ENCODE results near the gene KRTAP10-10. TPM values are rescaled to one million over a fixed set of nuclear protein-coding genes. Genes with fewer than 3 reads are reported as not detected.
"Not testable (repeated sequence)": the region's sequence is repeated elsewhere in the genome, so short reads cannot be mapped to it uniquely, and the experiment has no call there.

Gene KRTAP10-10
- total and polyA plus RNA-seq, 7 donors = not detected

DNA sequence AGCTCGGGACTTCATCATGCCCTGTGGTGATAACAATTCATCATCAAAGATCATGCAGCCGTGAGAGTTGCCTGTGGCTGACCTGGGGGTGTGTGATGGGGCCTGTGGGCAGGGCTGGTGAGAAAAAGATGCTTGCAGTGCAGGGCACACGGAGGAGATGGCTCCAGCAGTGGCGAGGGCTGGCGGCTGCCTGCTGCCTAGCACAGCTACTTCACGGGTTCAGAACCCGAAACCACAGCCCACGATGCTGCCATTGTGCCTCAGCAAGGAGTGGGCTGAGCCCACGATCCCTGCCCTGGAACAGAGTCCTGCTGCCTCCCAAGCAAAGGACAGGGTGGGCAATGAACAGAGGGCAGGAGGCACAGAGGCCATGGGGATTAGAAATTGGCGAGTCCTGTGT, 10.9 kb upstream of the KRTAP10-10 start:
- WGBS, 2 donors = 73% methylated on average over 10 of the region's 10 CpGs
- Histone ChIP-seq H3K27me3 (peaks cover 0 to 26% (median 13%) of the 10 kb centered on the region in 3 donors), H3K36me3 (no peaks in the 10 kb centered on the region), H3K9me3 (peaks cover 0 to 11% (median 5%) of the 10 kb centered on the region in 4 donors), H3K4me3 (no peak overlapping the region), H3K4me1 (no peaks in the 10 kb centered on the region), H3K27ac (no peak overlapping the region)
- intact Hi-C loops (cut with DNase I) = no loop called here
- TF ChIP-seq, protein P1, sequence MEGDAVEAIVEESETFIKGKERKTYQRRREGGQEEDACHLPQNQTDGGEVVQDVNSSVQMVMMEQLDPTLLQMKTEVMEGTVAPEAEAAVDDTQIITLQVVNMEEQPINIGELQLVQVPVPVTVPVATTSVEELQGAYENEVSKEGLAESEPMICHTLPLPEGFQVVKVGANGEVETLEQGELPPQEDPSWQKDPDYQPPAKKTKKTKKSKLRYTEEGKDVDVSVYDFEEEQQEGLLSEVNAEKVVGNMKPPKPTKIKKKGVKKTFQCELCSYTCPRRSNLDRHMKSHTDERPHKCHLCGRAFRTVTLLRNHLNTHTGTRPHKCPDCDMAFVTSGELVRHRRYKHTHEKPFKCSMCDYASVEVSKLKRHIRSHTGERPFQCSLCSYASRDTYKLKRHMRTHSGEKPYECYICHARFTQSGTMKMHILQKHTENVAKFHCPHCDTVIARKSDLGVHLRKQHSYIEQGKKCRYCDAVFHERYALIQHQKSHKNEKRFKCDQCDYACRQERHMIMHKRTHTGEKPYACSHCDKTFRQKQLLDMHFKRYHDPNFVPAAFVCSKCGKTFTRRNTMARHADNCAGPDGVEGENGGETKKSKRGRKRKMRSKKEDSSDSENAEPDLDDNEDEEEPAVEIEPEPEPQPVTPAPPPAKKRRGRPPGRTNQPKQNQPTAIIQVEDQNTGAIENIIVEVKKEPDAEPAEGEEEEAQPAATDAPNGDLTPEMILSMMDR (IDR thresholded peaks at IDR 0.05) = no peak
- no peak for TF ChIP-seq EP300 (IDR thresholded peaks at IDR 0.05)
- no peak for TF ChIP-seq POLR2A (IDR thresholded peaks at IDR 0.05)
- TF ChIP-seq POLR2AphosphoS5 (IDR thresholded peaks at IDR 0.05) = no peak
- no peak for DNase-seq

DNA sequence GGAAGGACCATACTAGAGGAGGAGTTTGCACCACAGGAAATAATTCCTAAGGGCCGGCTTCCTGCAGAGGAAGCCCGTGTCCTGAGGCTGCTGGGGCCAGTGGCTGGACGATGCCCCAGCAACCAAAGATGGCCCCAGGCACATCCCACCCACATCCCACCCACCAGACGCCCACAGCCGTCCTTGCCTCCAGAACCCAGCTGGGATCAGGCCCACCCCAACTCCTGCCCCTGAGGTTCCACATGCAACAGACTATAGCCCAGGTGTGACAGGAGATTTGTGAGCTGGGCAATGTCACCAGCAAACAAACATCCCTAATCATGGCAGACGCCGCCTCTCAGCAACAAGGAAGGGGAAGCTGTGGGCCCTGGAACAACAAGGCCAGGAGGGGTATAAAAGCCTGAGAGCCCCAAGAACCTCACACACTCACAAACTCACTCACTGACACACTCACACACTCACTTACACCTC, 10.4 kb upstream of the KRTAP10-10 start, which contains the start of gene KRTAP10-9:
Gene KRTAP10-9, plus strand, starts transcription at position 421 of the 471 bp plus-strand sequence. CDS start 79 bp downstream, outside the sequence.
- Histone ChIP-seq H3K4me3 (no peak within 1 kb of the TSS), H3K9me3 (peaks cover 0 to 11% (median 5%) of the 10 kb centered on the region in 4 donors), H3K4me1 (no peaks in the 10 kb centered on the region), H3K36me3 (no peaks in the 10 kb centered on the region), H3K27ac (no peak within 1 kb of the TSS), H3K27me3 (peaks cover 0 to 26% (median 13%) of the 10 kb centered on the region in 3 donors)
- WGBS, 2 donors = 51 to 54% methylated on average over 7 of the region's 7 CpGs
- DNase-seq = no peak
- intact Hi-C loops (cut with DNase I) = no loop called here
- TF ChIP-seq POLR2A (IDR thresholded peaks at IDR 0.05) (no peak), POLR2AphosphoS5 (IDR thresholded peaks at IDR 0.05) (no peak)

DNA sequence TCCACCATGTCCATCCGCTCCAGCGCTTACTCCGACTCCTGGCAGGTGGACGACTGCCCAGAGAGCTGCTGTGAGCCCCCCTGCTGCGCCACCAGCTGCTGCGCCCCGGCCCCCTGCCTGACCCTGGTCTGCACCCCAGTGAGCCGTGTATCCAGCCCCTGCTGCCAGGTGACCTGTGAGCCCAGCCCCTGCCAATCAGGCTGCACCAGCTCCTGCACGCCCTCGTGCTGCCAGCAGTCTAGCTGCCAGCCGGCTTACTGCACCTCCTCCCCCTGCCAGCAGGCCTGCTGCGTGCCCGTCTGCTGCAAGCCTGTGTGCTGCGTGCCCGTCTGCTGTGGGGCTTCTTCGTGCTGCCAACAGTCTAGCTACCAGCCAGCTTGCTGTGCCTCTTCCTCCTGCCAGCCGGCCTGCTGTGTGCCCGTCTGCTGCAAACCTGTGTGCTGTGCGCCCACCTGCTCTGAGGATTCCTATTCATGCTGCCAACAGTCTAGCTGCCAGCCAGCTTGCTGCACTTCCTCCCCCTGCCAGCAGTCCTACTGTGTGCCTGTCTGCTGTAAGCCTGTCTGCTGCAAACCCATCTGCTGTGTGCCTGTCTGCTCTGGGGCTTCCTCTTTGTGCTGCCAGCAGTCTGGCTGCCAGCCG, 9.9 kb upstream of the KRTAP10-10 start:
- H3K27ac ChIP-seq; H3K4me3 ChIP-seq; H3K4me1 ChIP-seq; DNase-seq; H3K36me3 ChIP-seq; intact Hi-C loops (cut with DNase I): not testable (repeated sequence)
- H3K9me3 ChIP-seq = peaks cover 0 to 16% (median 5%) of the 10 kb centered on the region in 4 donors
- peaks cover 0 to 26% (median 13%) of the 10 kb centered on the region in 3 donors for H3K27me3 ChIP-seq
- 72 to 79% methylated on average over 20 of the region's 20 CpGs for WGBS, 2 donors

DNA sequence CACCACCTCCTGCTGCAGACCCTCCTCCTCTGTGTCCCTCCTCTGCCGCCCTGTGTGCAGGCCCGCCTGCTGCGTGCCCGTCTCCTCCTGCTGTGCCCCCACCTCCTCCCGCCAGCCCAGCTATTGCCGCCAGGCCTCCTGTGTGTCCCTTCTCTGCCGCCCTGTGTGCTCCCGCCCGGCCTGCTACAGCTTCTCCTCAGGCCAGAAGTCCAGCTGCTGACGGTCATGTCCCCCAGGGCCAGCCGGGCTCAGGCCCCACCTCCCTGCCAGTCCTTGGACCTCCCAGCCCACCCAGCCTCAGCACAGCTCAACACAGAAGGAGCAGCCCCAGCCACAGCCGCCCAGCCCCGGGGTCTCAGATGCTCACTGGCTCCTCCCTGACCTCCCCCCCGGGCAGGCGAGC, 9.3 kb upstream of the KRTAP10-10 start:
- Histone ChIP-seq H3K27me3 (peaks cover 0 to 26% (median 13%) of the 10 kb centered on the region in 3 donors), H3K9me3 (peaks cover 0 to 18% (median 4%) of the 10 kb centered on the region in 4 donors)
- 29 to 47% methylated on average over 15 of the region's 15 CpGs for WGBS, 2 donors
- DNase-seq; H3K4me3 ChIP-seq; H3K36me3 ChIP-seq; H3K4me1 ChIP-seq; H3K27ac ChIP-seq; intact Hi-C loops (cut with DNase I): not testable (repeated sequence)

DNA sequence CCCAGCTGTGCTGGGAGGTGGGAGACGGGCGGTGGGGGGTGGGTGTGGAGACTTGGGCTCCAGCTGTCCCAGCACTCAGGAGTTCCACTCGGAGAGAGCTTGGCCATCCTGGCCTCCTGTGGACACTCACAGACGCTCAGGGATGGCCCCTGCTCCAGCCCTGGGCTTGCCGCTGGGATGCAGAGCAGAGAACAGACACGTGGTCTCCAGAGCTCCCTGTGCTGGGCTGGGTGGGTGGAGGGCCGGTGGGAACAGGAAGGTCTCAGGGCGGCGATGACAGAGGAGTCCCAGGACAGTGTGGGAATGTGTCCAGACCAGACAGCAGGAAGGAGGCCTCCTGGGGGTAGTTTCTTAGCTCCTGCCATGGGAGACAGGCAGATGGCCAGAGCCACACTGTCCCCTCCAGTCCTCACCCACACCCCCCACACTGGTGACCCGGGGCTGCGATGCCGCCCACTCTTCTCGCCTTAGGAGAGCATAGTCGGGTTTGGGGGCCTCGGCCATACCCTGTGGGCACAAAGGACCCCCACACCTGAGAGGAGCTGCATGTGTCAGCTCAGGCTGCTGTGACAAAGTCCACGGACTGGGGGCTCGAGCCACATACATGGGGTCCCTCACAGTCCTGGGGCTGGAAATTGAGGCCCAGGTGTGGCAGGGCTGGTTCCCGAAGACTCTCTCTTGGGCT, 8.3 kb upstream of the KRTAP10-10 start:
- intact Hi-C loops (cut with DNase I) = no loop called here
- Histone ChIP-seq H3K9me3 (peaks cover 0 to 16% (median 3%) of the 10 kb centered on the region in 4 donors), H3K4me1 (no peaks in the 10 kb centered on the region), H3K36me3 (no peaks in the 10 kb centered on the region), H3K27ac (no peak overlapping the region), H3K4me3 (no peak overlapping the region), H3K27me3 (peaks cover 0 to 26% (median 13%) of the 10 kb centered on the region in 3 donors)
- TF ChIP-seq POLR2AphosphoS5 (IDR thresholded peaks at IDR 0.05) = no peak
- TF ChIP-seq POLR2A (IDR thresholded peaks at IDR 0.05) = no peak
- TF ChIP-seq EP300 (IDR thresholded peaks at IDR 0.05) = no peak
- DNase-seq = no peak
- WGBS, 2 donors = 77 to 81% methylated on average over 18 of the region's 18 CpGs

DNA sequence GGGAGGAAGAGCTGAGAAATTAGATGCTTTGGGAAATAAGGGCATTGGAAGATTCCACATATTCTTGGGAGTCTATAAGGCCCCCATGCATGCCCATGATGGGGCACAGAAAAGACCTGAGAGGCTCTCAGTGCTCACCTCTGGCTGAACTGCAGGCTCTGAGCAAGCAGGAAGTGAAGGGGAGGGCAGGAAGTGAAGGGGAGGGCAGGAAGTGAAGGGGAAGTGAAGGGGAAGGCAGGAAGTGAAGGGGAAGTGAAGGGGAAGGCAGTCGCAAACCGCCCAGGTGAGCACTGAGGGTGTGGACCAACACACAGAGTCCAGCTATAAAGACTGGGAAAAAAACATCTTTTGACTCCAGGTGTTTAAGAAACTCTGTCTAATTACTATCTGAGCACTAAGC, 6.7 kb upstream of the KRTAP10-10 start:
- Histone ChIP-seq H3K27me3 (peaks cover 0 to 26% (median 13%) of the 10 kb centered on the region in 3 donors), H3K4me3 (no peak overlapping the region), H3K9me3 (peaks cover 0 to 8% (median 3%) of the 10 kb centered on the region in 4 donors), H3K36me3 (no peaks in the 10 kb centered on the region), H3K4me1 (no peaks in the 10 kb centered on the region), H3K27ac (no peak overlapping the region)
- intact Hi-C loops (cut with DNase I) = no loop called here
- TF ChIP-seq EP300 (IDR thresholded peaks at IDR 0.05) (no peak), POLR2AphosphoS5 (IDR thresholded peaks at IDR 0.05) (no peak), POLR2A (IDR thresholded peaks at IDR 0.05) (no peak)
- TF ChIP-seq, protein P1 (IDR thresholded peaks at IDR 0.05) = no peak
- WGBS, 2 donors = 61 to 85% methylated on average over 2 of the region's 2 CpGs
- DNase-seq = no peak

Data from sigmoid colon (tissue), 7 donors.